ENCODE results near the gene LMAN1L.

Gene LMAN1L

DNA sequence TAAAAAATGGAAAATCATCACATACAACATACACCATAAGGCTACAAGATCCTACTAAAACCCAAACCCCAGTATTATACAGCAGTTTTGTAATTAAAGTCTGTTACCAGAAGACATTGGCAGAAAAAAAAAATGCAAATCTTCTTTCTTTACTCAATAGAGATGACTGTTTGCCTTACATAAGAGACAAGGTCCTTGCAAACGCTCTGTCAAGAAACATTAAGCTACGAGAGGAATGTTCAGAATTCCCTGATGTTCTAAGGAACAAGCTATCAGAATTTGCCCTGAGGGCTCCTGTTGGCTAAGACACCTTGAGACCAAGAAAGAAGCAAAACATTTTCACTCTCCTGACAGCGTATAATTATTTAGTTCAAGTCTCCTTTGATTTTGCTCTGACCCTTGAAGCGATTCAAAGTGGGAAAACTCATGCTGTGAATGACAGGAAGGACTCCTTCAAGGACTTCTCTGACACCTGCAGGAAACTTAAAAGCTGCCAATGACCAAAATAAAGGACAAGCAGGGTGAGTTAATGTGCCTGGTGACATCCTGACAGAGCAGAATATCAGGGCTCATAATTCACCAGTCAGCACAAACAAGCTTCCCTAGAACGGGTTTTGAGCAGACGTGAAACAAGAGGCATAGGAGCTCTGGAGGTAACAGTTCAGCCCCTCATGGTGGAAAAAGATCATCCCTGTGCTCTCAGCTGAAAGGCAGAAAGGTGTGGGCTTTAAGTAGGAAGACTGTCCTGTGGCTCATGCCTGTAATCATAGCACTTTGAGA lies 58.0 kb downstream of the LMAN1L start:
- Mint-ChIP-seq H3K27ac (peak overlapping the region; percentile 94), H3K4me3 (peak overlapping the region; percentile 85), H3K27me3 (ENCODE audit: low read depth) (no peaks in the 10 kb centered on the region), H3K4me1 (ENCODE audit: low read depth) (peaks cover 52% of the 10 kb centered on the region), H3K9me3 (no peaks in the 10 kb centered on the region), H3K36me3 (ENCODE audit: low read depth) (peaks cover 32% of the 10 kb centered on the region)

- H3K9me3 Mint-ChIP-seq = no peaks in the 10 kb centered on the region
- H3K4me1 Mint-ChIP-seq (ENCODE audit: low read depth) = peaks cover 38% of the 10 kb centered on the region
- H3K36me3 Mint-ChIP-seq (ENCODE audit: low read depth) = peaks cover 22% of the 10 kb centered on the region
- no peaks in the 10 kb centered on the region for H3K27me3 Mint-ChIP-seq (ENCODE audit: low read depth)
- H3K4me3 Mint-ChIP-seq = peak overlapping the region; percentile 99
- peak overlapping the region; percentile 94 for H3K27ac Mint-ChIP-seq
Observed at GRCh38 chr15:74872702-74873035, 60.0 kb downstream of the LMAN1L start.

GRCh38 chr15:74873036-74873755 lies 60.6 kb downstream of the LMAN1L start, which contains the start of gene SCAMP2:
Gene SCAMP2 (minus strand): TSS chr15:74873365. CDS start chr15:74873255, 110 bp downstream.
- H3K36me3 Mint-ChIP-seq (ENCODE audit: low read depth) = peaks cover 17% of the 10 kb centered on the region
- peak within 1 kb of the TSS; percentile 99 for H3K4me3 Mint-ChIP-seq
- H3K27ac Mint-ChIP-seq = peak within 1 kb of the TSS; percentile 94
- no peaks in the 10 kb centered on the region for H3K27me3 Mint-ChIP-seq (ENCODE audit: low read depth)
- H3K9me3 Mint-ChIP-seq = no peaks in the 10 kb centered on the region
- H3K4me1 Mint-ChIP-seq (ENCODE audit: low read depth) = peaks cover 32% of the 10 kb centered on the region

- Mint-ChIP-seq H3K4me3 (peak overlapping the region; percentile 99), H3K27me3 (ENCODE audit: low read depth) (no peaks in the 10 kb centered on the region), H3K9me3 (no peaks in the 10 kb centered on the region), H3K4me1 (ENCODE audit: low read depth) (peaks cover 31% of the 10 kb centered on the region), H3K36me3 (ENCODE audit: low read depth) (peaks cover 14% of the 10 kb centered on the region), H3K27ac (peak overlapping the region; percentile 94)
Observed at GRCh38 chr15:74873756-74874424, 61.3 kb downstream of the LMAN1L start.

Measured in T-helper 1 cell treated with Interleukin-12 subunit alpha and Interleukin-12 subunit beta and Interleukin-4 antibody, amounts not matched to agents 30 μg/mL and 1 μg/mL, for 36 hours (primary cell).